Lung (tissue), 12 donors: ENCODE results near the gene THRB. TPM values are rescaled to one million over a fixed set of nuclear protein-coding genes. Genes with fewer than 3 reads are reported as not detected.

ENCODE experiments used
- ATAC-seq: fragments of 200-7000 bp; cut with Tn5 transposase; one replicate; pipeline ENCODE4 v1.9.1; 2020; ENCODE audit warnings: moderate number of reproducible peaks; ENCODE audit not compliant: insufficient read depth, low FRiP score
- DNase-seq, 3 donors: peaks; one replicate each; pipeline ENCODE4 v3.0.0-alpha.2; 2013 to 2017
- H3K27ac ChIP-seq, 2 donors: one replicate each; pipeline ENCODE4 v1.5.1; 2013; ENCODE audit warnings: mild to moderate bottlenecking in 2 of 2, moderate library complexity in 2 of 2, control low read depth in 1 of 2, inconsistent platforms in 1 of 2, low read depth in 1 of 2, low read length in 1 of 2
- H3K27me3 ChIP-seq, 3 donors: one replicate each; pipeline ENCODE4 v1.5.1; 2013; ENCODE audit warnings: low read length in 2 of 3; ENCODE audit not compliant: control insufficient read depth in 3 of 3, insufficient read depth in 3 of 3
- H3K36me3 ChIP-seq, 4 donors: one replicate each; pipeline ENCODE4 v1.5.1; 2013; ENCODE audit warnings: low read length in 4 of 4, mild to moderate bottlenecking in 1 of 4, moderate library complexity in 1 of 4; ENCODE audit not compliant: control insufficient read depth in 4 of 4, insufficient read depth in 4 of 4
- H3K4me1 ChIP-seq, 5 donors: one replicate each; pipeline ENCODE4 v1.5.1; 2013; ENCODE audit warnings: low read length in 5 of 5, mild to moderate bottlenecking in 2 of 5, moderate library complexity in 1 of 5; ENCODE audit not compliant: control insufficient read depth in 5 of 5, insufficient read depth in 5 of 5
- H3K4me3 ChIP-seq: one replicate; pipeline ENCODE4 v1.5.1; 2013; ENCODE audit warnings: mild to moderate bottlenecking, control low read depth, moderate library complexity
- H3K9ac ChIP-seq, 2 donors: one replicate each; pipeline ENCODE4 v1.5.1; 2013; ENCODE audit warnings: low read length in 2 of 2, control low read depth in 1 of 2; ENCODE audit not compliant: insufficient read depth in 1 of 2
- H3K9me3 ChIP-seq, 4 donors: one replicate each; pipeline ENCODE4 v1.5.1; 2013; ENCODE audit warnings: low read length in 3 of 4, mild to moderate bottlenecking in 1 of 4, moderate library complexity in 1 of 4; ENCODE audit not compliant: control insufficient read depth in 4 of 4, insufficient read depth in 3 of 4
- CTCF ChIP-seq: IDR thresholded peaks from 2 replicates; pipeline ENCODE4 v1.5.1; 2012; ENCODE audit warnings: mild to moderate bottlenecking; ENCODE audit errors: control extremely low read depth, extremely low read depth
- WGBS, 2 donors: extraction: QIAGEN DNeasy Blood & Tissue Kit; methylation state at CpG; one replicate each; pipeline ENCODE4 v1.1.7; 2013; 5-methylcytosine and 5-hydroxymethylcytosine counted together
- polyA plus RNA-seq, 2 donors: library from polyadenylated mRNA; stranded (reverse); fragments of 200-250 nt; gene quantifications; one replicate each; pipeline ENCODE4 v1.2.1, GENCODE V29; 2013
- total RNA-seq, 2 donors: library from RNA; depleted of rRNA in 1 of 2; stranded (reverse); fragments of >200 nt in 1 of 2; gene quantifications; one replicate each; pipeline ENCODE4 v1.2.1, GENCODE V29; 2014 to 2021
- donor health status: control.
- donor health status: control.
- donor health status: Bipolar disorder and iron deficiency.
- donor health status: healthy.
- donor health status: DM: yes; HTN: yes; CAD: no.

THRB gene
- total and polyA plus RNA-seq, 4 donors, result 2.1 to 23.5 (median 6.1) TPM

DNA sequence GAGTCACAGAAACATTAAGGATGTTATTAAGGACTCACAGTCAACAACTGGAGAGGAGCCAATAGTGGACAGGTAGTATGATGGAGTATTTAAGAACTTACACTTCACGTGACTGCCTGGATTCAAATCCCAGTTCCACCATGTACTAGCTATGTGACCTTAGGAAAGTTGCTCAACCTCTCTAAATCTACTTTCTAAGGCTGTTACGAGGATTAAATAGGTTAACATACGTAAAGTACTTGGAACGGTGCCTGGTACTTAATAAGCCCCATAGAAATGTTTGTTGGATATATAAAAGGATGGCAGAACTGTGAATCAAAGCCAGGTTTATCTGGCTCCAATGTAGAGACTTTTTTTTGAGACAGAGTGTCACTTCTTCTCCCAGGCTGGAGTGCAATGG is 24.4 kb downstream of the THRB start:
- no peaks in the 10 kb centered on the region for H3K27me3 ChIP-seq
- 83% methylated on average over 4 of the region's 4 CpGs for WGBS, 2 donors
- H3K4me3 ChIP-seq, result no peak overlapping the region
- peaks cover 0 to 6% (median 0%) of the 10 kb centered on the region in 5 donors for H3K4me1 ChIP-seq
- H3K36me3 ChIP-seq, result peaks cover 0 to 3% (median 0%) of the 10 kb centered on the region in 4 donors
- ATAC-seq (no peak), DNase-seq (no peak)
- no peak overlapping the region for H3K9ac ChIP-seq
- no peak for TF ChIP-seq CTCF
- H3K27ac ChIP-seq, result no peak overlapping the region
- peaks cover 0 to 5% (median 0%) of the 10 kb centered on the region in 4 donors for H3K9me3 ChIP-seq

GRCh38 chr3:24464389-24464788 is 30.3 kb downstream of the THRB start:
- Histone ChIP-seq H3K36me3 (peaks cover 0 to 3% (median 0%) of the 10 kb centered on the region in 4 donors), H3K27ac (no peak overlapping the region), H3K4me3 (no peak overlapping the region), H3K27me3 (no peaks in the 10 kb centered on the region), H3K9me3 (peaks cover 0 to 2% (median 0%) of the 10 kb centered on the region in 4 donors), H3K4me1 (peaks cover 0 to 7% (median 0%) of the 10 kb centered on the region in 5 donors), H3K9ac (no peak overlapping the region)
- no peak for ATAC-seq
- TF ChIP-seq CTCF, result no peak
- WGBS, 2 donors, result 88 to 95% methylated on average over 1 of the region's 1 CpG
- no peak for DNase-seq

DNA sequence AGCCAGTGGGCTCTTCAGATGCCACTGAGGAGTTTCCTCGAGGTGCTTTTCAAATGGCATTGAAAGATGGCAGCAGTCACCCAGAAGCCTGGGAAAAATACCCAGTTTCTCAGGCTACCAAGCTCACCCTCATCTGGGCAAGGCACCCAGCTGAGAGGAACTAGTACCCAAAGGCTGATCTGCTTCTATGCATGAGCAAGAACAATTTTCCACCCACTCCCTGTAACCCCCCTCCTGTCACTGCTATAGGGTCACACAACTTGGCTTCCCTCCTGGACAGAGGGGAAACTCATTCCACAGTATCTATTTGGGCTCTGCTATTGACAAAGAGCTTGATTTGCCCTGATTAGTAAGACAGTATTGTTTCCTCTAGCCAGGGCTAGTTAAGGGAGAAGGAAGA is 31.9 kb downstream of the THRB start:
- 58 to 77% methylated on average over 1 of the region's 1 CpG for WGBS, 2 donors
- Histone ChIP-seq H3K27me3 (no peaks in the 10 kb centered on the region), H3K4me1 (peaks cover 0 to 7% (median 0%) of the 10 kb centered on the region in 5 donors), H3K9me3 (peaks cover 0 to 2% (median 0%) of the 10 kb centered on the region in 4 donors), H3K4me3 (no peak overlapping the region), H3K36me3 (no peaks in the 10 kb centered on the region), H3K9ac (no peak overlapping the region), H3K27ac (no peak overlapping the region)
- TF ChIP-seq CTCF, result no peak
- peak in 2 of 3 donors; percentile 20 to 39 for DNase-seq
- ATAC-seq, result no peak

- no peak for TF ChIP-seq CTCF
- peaks cover 0 to 8% (median 0%) of the 10 kb centered on the region in 5 donors for H3K4me1 ChIP-seq
- 79 to 98% methylated on average over 2 of the region's 2 CpGs for WGBS, 2 donors
- peak; percentile 81 for ATAC-seq
- no peak overlapping the region for H3K9ac ChIP-seq
- H3K36me3 ChIP-seq, result no peaks in the 10 kb centered on the region
- H3K27ac ChIP-seq, result no peak overlapping the region
- DNase-seq, result no peak
- H3K4me3 ChIP-seq, result no peak overlapping the region
- no peaks in the 10 kb centered on the region for H3K27me3 ChIP-seq
- no peaks in the 10 kb centered on the region for H3K9me3 ChIP-seq
Observed at GRCh38 chr3:24460974-24461373, 33.7 kb downstream of the THRB start.
